HG02571 (cell line): Measurements from ENCODE around the gene ERFE.

Experiments
- ATAC-seq: cut with Tn5 transposase; IDR thresholded peaks from one replicate; pipeline ENCODE4 v1.9.1; 2021; ENCODE audit warnings: mild to moderate bottlenecking, moderate library complexity; ENCODE audit not compliant: unreplicated experiment

The ERFE gene

GRCh38 chr2:238155051-238155760 lies 3.6 kb upstream of the ERFE start:
- no peak for ATAC-seq

- ATAC-seq: no peak
Measured at GRCh38 chr2:238155761-238156694, 2.7 kb upstream of the ERFE start.

GRCh38 chr2:238157506-238158017 lies 1.2 kb upstream of the ERFE start:
- no peak for ATAC-seq

- no peak for ATAC-seq
Measured at GRCh38 chr2:238158018-238158508, 707 bp upstream of the ERFE start.

GRCh38 chr2:238159071-238159539 lies 335 bp downstream of the ERFE start:
- no peak for ATAC-seq

- no peak for ATAC-seq
Measured at GRCh38 chr2:238159661-238160205, 963 bp downstream of the ERFE start.

- ATAC-seq: no peak
Measured at GRCh38 chr2:238160206-238161129, 1.7 kb downstream of the ERFE start.

- ATAC-seq: no peak
Measured at GRCh38 chr2:238161291-238162051, 2.7 kb downstream of the ERFE start.

- no peak for ATAC-seq
Measured at GRCh38 chr2:238162251-238162845, 3.6 kb downstream of the ERFE start.

- ATAC-seq: no peak
Measured at GRCh38 chr2:238162846-238163441, 4.2 kb downstream of the ERFE start.

- no peak for ATAC-seq
Measured at GRCh38 chr2:238163481-238164198, 4.9 kb downstream of the ERFE start.

GRCh38 chr2:238164906-238165287 lies 6.1 kb downstream of the ERFE start:
- ATAC-seq: no peak

- no peak for ATAC-seq
Measured at GRCh38 chr2:238165288-238165921, 6.6 kb downstream of the ERFE start.

- ATAC-seq: no peak
Measured at GRCh38 chr2:238166391-238167343, 7.9 kb downstream of the ERFE start.

GRCh38 chr2:238167344-238167715 lies 8.6 kb downstream of the ERFE start:
- ATAC-seq: no peak

GRCh38 chr2:238167761-238168160 lies 9.0 kb downstream of the ERFE start:
- ATAC-seq: no peak
